Activated naive CD8-positive, alpha-beta T cell (primary cell): ENCODE results near the gene DLG1.
"Not testable (repeated sequence)": the region's sequence is repeated elsewhere in the genome, so short reads cannot be mapped to it uniquely, and the experiment has no call there.

Source experiments
- H3K27ac Mint-ChIP-seq: one replicate; pipeline ENCODE4 v1.8.0; 2021; ENCODE audit warnings: mixed read lengths
- H3K27me3 Mint-ChIP-seq: one replicate; pipeline ENCODE4 v1.8.0; 2021; ENCODE audit warnings: mixed read lengths
- H3K36me3 Mint-ChIP-seq: one replicate; pipeline ENCODE4 v1.8.0; 2021; ENCODE audit warnings: mixed read lengths
- H3K4me1 Mint-ChIP-seq: one replicate; pipeline ENCODE4 v1.8.0; 2021; ENCODE audit warnings: low read depth, mixed read lengths
- H3K4me3 Mint-ChIP-seq: one replicate; pipeline ENCODE4 v1.8.0; 2021; ENCODE audit warnings: mild to moderate bottlenecking, mixed read lengths
- H3K9me3 Mint-ChIP-seq: one replicate; pipeline ENCODE4 v1.8.0; 2021; ENCODE audit warnings: low read depth, mixed read lengths

DLG1 gene

GRCh38 chr3:197083486-197083885, 214.9 kb downstream of the DLG1 start:
- Mint-ChIP-seq H3K36me3 (no peaks in the 10 kb centered on the region), H3K27ac (no peak overlapping the region), H3K27me3 (no peaks in the 10 kb centered on the region), H3K9me3 (no peaks in the 10 kb centered on the region), H3K4me1 (no peaks in the 10 kb centered on the region), H3K4me3 (no peak overlapping the region)

GRCh38 chr3:197082871-197083270, 215.5 kb downstream of the DLG1 start:
- Mint-ChIP-seq H3K27me3 (no peaks in the 10 kb centered on the region), H3K9me3 (no peaks in the 10 kb centered on the region), H3K4me1 (no peaks in the 10 kb centered on the region), H3K4me3 (no peak overlapping the region), H3K36me3 (no peaks in the 10 kb centered on the region), H3K27ac (no peak overlapping the region)

GRCh38 chr3:197080344-197080743, 218.1 kb downstream of the DLG1 start:
- Mint-ChIP-seq H3K9me3 (no peaks in the 10 kb centered on the region), H3K4me1 (no peaks in the 10 kb centered on the region), H3K27me3 (no peaks in the 10 kb centered on the region), H3K4me3 (no peak overlapping the region), H3K36me3 (no peaks in the 10 kb centered on the region), H3K27ac (no peak overlapping the region)

GRCh38 chr3:197076415-197076814, 222.0 kb downstream of the DLG1 start:
- Mint-ChIP-seq H3K4me3 (no peak overlapping the region), H3K36me3 (peaks cover 4% of the 10 kb centered on the region), H3K27ac (no peak overlapping the region), H3K4me1 (no peaks in the 10 kb centered on the region), H3K27me3 (no peaks in the 10 kb centered on the region), H3K9me3 (no peaks in the 10 kb centered on the region)

GRCh38 chr3:197068077-197068476, 230.3 kb downstream of the DLG1 start:
- no peaks in the 10 kb centered on the region for H3K27me3 Mint-ChIP-seq
- peaks cover 6% of the 10 kb centered on the region for H3K36me3 Mint-ChIP-seq
- H3K4me1 Mint-ChIP-seq = no peaks in the 10 kb centered on the region
- no peak overlapping the region for H3K27ac Mint-ChIP-seq
- no peak overlapping the region for H3K4me3 Mint-ChIP-seq
- no peaks in the 10 kb centered on the region for H3K9me3 Mint-ChIP-seq

GRCh38 chr3:197064771-197065170, 233.6 kb downstream of the DLG1 start:
- Mint-ChIP-seq H3K4me3 (no peak overlapping the region), H3K27me3 (no peaks in the 10 kb centered on the region), H3K4me1 (no peaks in the 10 kb centered on the region), H3K27ac (no peak overlapping the region), H3K36me3 (peaks cover 6% of the 10 kb centered on the region), H3K9me3 (no peaks in the 10 kb centered on the region)

GRCh38 chr3:197062446-197062845, 236.0 kb downstream of the DLG1 start:
- Mint-ChIP-seq H3K4me3 (no peak overlapping the region), H3K4me1 (no peaks in the 10 kb centered on the region), H3K9me3 (no peaks in the 10 kb centered on the region), H3K36me3 (peaks cover 13% of the 10 kb centered on the region), H3K27ac (no peak overlapping the region), H3K27me3 (no peaks in the 10 kb centered on the region)

- not testable (repeated sequence) for H3K4me3 Mint-ChIP-seq, H3K4me1 Mint-ChIP-seq, H3K27ac Mint-ChIP-seq
Observed at GRCh38 chr3:197051637-197052036, 246.8 kb downstream of the DLG1 start.

GRCh38 chr3:197050511-197050910, 247.9 kb downstream of the DLG1 start:
- Mint-ChIP-seq H3K36me3 (peaks cover 2% of the 10 kb centered on the region), H3K4me3 (no peak overlapping the region), H3K27me3 (no peaks in the 10 kb centered on the region)

More at GRCh38 chr3:197051637-197052036, 246.8 kb downstream of the DLG1 start:
- not testable (repeated sequence) for H3K9me3 Mint-ChIP-seq, H3K27me3 Mint-ChIP-seq, H3K36me3 Mint-ChIP-seq

GRCh38 chr3:197042539-197042938, 255.9 kb downstream of the DLG1 start:
- no peak overlapping the region for H3K4me3 Mint-ChIP-seq
- H3K9me3 Mint-ChIP-seq = no peaks in the 10 kb centered on the region
- no peaks in the 10 kb centered on the region for H3K27me3 Mint-ChIP-seq
- H3K27ac Mint-ChIP-seq = no peak overlapping the region
- no peaks in the 10 kb centered on the region for H3K4me1 Mint-ChIP-seq
- no peaks in the 10 kb centered on the region for H3K36me3 Mint-ChIP-seq

More at GRCh38 chr3:197050511-197050910, 247.9 kb downstream of the DLG1 start:
- Mint-ChIP-seq H3K9me3 (no peaks in the 10 kb centered on the region), H3K27ac (no peak overlapping the region), H3K4me1 (no peaks in the 10 kb centered on the region)

- no peaks in the 10 kb centered on the region for H3K36me3 Mint-ChIP-seq
- no peaks in the 10 kb centered on the region for H3K4me1 Mint-ChIP-seq
- H3K4me3 Mint-ChIP-seq = no peak overlapping the region
- H3K27me3 Mint-ChIP-seq = no peaks in the 10 kb centered on the region
- H3K27ac Mint-ChIP-seq = no peak overlapping the region
- no peaks in the 10 kb centered on the region for H3K9me3 Mint-ChIP-seq
Observed at GRCh38 chr3:197041875-197042488, 256.4 kb downstream of the DLG1 start.

GRCh38 chr3:197040658-197041057, 257.8 kb downstream of the DLG1 start:
- Mint-ChIP-seq H3K27ac (no peak overlapping the region), H3K36me3 (no peaks in the 10 kb centered on the region), H3K27me3 (no peaks in the 10 kb centered on the region), H3K9me3 (no peaks in the 10 kb centered on the region), H3K4me1 (peaks cover 4% of the 10 kb centered on the region), H3K4me3 (no peak overlapping the region)

- Mint-ChIP-seq H3K36me3 (no peaks in the 10 kb centered on the region), H3K4me1 (peaks cover 4% of the 10 kb centered on the region), H3K9me3 (no peaks in the 10 kb centered on the region), H3K27ac (no peak overlapping the region), H3K4me3 (no peak overlapping the region), H3K27me3 (peaks cover 2% of the 10 kb centered on the region)
Observed at GRCh38 chr3:197038679-197039462, 259.5 kb downstream of the DLG1 start.

- H3K4me1 Mint-ChIP-seq = peaks cover 4% of the 10 kb centered on the region
- H3K27ac Mint-ChIP-seq = no peak overlapping the region
- H3K27me3 Mint-ChIP-seq = peaks cover 2% of the 10 kb centered on the region
- no peaks in the 10 kb centered on the region for H3K9me3 Mint-ChIP-seq
- no peaks in the 10 kb centered on the region for H3K36me3 Mint-ChIP-seq
- no peak overlapping the region for H3K4me3 Mint-ChIP-seq
Observed at GRCh38 chr3:197035577-197035976, 262.8 kb downstream of the DLG1 start.

GRCh38 chr3:197034778-197035177, 263.6 kb downstream of the DLG1 start:
- H3K36me3 Mint-ChIP-seq, H3K4me1 Mint-ChIP-seq, H3K27me3 Mint-ChIP-seq, H3K4me3 Mint-ChIP-seq, H3K9me3 Mint-ChIP-seq, H3K27ac Mint-ChIP-seq: not testable (repeated sequence)

GRCh38 chr3:197033764-197034163, 264.6 kb downstream of the DLG1 start:
- H3K4me1 Mint-ChIP-seq, H3K9me3 Mint-ChIP-seq, H3K27ac Mint-ChIP-seq, H3K4me3 Mint-ChIP-seq, H3K36me3 Mint-ChIP-seq, H3K27me3 Mint-ChIP-seq: not testable (repeated sequence)
